Measurements from ENCODE around the gene ERCC1.

ERCC1 gene

DNA sequence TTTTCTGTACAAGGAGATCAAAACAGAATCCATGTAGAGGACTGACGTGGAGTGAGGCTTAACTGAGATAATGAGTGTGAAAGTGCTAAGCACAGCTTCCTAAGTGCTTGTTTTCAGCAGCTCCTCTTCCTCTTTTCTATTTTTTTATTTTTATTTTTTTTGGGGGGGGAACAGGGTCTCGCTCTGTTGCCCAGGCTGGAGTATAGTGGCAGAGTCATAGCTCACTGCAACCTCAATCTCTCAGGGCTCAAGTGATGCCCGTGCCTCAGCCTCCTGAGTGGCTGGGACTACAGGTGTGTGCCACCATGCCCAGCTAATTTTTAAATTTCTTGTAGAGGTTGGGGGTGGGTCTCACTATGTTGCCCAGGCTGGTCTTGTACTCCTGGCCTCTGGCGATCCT, 38.5 kb upstream of the ERCC1 start:
- Histone ChIP-seq H3K4me1 (ENCODE audit: control insufficient read depth in 1 of 2, insufficient read depth in 1 of 2, low read depth in 1 of 2, low read length in 1 of 2) (peaks cover 3 to 4% of the 10 kb centered on the region in 2 experiments), H3K9me3 (no peaks in the 10 kb centered on the region), H3K27me3 (peaks cover 45% of the 10 kb centered on the region), H3K27ac (no peak overlapping the region), H3K4me3 (ENCODE audit: low read depth in 1 of 2, low read length in 1 of 2) (no peak overlapping the region), H3K36me3 (no peaks in the 10 kb centered on the region)
- TF ChIP-seq, protein P1, sequence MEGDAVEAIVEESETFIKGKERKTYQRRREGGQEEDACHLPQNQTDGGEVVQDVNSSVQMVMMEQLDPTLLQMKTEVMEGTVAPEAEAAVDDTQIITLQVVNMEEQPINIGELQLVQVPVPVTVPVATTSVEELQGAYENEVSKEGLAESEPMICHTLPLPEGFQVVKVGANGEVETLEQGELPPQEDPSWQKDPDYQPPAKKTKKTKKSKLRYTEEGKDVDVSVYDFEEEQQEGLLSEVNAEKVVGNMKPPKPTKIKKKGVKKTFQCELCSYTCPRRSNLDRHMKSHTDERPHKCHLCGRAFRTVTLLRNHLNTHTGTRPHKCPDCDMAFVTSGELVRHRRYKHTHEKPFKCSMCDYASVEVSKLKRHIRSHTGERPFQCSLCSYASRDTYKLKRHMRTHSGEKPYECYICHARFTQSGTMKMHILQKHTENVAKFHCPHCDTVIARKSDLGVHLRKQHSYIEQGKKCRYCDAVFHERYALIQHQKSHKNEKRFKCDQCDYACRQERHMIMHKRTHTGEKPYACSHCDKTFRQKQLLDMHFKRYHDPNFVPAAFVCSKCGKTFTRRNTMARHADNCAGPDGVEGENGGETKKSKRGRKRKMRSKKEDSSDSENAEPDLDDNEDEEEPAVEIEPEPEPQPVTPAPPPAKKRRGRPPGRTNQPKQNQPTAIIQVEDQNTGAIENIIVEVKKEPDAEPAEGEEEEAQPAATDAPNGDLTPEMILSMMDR (IDR thresholded peaks at IDR 0.05): no peak

DNA sequence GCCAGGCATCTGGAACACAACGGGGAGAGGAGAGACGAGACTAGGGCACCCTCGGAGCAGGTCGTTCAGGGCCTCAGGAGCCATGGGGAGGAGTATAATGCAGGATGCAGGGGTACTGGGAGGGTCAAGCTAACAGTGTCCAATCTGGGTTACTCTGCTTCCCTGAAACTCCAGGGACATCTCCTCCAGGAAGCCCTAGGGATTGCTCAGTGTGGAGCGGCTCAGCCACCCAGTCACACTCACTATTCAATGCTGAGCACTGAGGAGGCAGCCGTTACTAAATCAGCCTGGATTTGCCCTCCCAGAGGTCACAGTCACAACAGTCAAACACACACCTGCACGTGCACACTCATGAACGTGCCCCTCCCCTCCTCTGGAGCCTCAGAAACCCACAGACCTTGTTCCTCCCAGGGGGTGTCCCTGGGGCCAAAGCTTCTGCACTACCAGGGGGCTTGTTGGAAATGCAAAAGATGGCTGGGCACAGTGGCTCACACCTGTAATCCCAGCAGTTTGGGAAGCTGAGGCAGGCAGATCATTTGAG, 37.2 kb upstream of the ERCC1 start:
- Histone ChIP-seq H3K27ac (no peak overlapping the region), H3K9me3 (no peaks in the 10 kb centered on the region), H3K36me3 (no peaks in the 10 kb centered on the region), H3K4me1 (ENCODE audit: control insufficient read depth in 1 of 2, insufficient read depth in 1 of 2, low read depth in 1 of 2, low read length in 1 of 2) (peaks cover 7 to 9% of the 10 kb centered on the region in 2 experiments), H3K4me3 (ENCODE audit: low read depth in 1 of 2, low read length in 1 of 2) (no peak overlapping the region), H3K27me3 (peaks cover 36% of the 10 kb centered on the region)
- TF ChIP-seq, protein P1 (IDR thresholded peaks at IDR 0.05): no peak

DNA sequence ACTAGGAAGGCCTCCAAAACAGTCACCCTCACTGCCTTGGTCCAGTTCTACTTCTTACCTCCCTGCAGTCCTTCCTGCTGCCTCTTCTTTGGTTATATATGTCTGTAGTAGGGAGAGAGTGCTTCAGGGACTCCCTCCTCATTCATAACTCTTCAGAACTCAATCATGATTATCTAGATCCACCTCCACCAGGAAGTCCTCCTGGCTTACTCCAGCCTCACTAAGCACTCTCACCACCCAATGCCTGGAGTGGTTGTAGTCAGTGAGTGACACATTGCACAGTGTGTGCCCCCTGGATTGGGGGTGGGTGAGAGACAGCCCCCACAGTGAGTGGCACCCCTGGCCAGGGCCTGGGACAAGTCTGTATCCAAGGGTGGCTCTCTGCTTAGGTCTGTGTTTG, 34.1 kb upstream of the ERCC1 start:
- peaks cover 48% of the 10 kb centered on the region for H3K27me3 ChIP-seq
- peaks cover 13% of the 10 kb centered on the region in 2 experiments for H3K4me1 ChIP-seq (ENCODE audit: control insufficient read depth in 1 of 2, insufficient read depth in 1 of 2, low read depth in 1 of 2, low read length in 1 of 2)
- TF ChIP-seq, protein P1 (IDR thresholded peaks at IDR 0.05): no peak
- H3K4me3 ChIP-seq (ENCODE audit: low read depth in 1 of 2, low read length in 1 of 2): no peak overlapping the region
- H3K36me3 ChIP-seq: no peaks in the 10 kb centered on the region
- H3K27ac ChIP-seq: no peak overlapping the region
- H3K9me3 ChIP-seq: no peaks in the 10 kb centered on the region

DNA sequence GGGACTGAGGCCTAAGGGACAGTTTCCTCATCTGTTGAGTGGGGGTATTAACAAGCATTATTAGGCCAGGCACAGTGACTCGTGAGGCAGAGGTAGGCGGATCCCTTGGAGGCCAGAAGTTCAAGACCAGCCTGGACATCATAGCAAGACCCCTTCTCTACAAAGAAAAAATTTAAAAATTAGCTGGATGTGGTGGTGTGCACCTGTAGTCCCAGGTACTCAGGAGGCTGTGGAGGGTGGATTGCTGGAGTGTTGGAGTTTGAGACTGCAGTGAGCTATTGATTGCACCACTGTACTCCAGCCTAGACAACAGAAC, 32.7 kb upstream of the ERCC1 start:
- Histone ChIP-seq H3K4me1 (ENCODE audit: control insufficient read depth in 1 of 2, insufficient read depth in 1 of 2, low read depth in 1 of 2, low read length in 1 of 2) (peaks cover 16% of the 10 kb centered on the region in 2 experiments), H3K9me3 (no peaks in the 10 kb centered on the region), H3K27me3 (peaks cover 56% of the 10 kb centered on the region), H3K36me3 (no peaks in the 10 kb centered on the region), H3K27ac (peak overlapping the region; percentile 64), H3K4me3 (ENCODE audit: low read depth in 1 of 2, low read length in 1 of 2) (peak overlapping the region; percentile 21 to 28)
- TF ChIP-seq, protein P1 (IDR thresholded peaks at IDR 0.05): no peak

DNA sequence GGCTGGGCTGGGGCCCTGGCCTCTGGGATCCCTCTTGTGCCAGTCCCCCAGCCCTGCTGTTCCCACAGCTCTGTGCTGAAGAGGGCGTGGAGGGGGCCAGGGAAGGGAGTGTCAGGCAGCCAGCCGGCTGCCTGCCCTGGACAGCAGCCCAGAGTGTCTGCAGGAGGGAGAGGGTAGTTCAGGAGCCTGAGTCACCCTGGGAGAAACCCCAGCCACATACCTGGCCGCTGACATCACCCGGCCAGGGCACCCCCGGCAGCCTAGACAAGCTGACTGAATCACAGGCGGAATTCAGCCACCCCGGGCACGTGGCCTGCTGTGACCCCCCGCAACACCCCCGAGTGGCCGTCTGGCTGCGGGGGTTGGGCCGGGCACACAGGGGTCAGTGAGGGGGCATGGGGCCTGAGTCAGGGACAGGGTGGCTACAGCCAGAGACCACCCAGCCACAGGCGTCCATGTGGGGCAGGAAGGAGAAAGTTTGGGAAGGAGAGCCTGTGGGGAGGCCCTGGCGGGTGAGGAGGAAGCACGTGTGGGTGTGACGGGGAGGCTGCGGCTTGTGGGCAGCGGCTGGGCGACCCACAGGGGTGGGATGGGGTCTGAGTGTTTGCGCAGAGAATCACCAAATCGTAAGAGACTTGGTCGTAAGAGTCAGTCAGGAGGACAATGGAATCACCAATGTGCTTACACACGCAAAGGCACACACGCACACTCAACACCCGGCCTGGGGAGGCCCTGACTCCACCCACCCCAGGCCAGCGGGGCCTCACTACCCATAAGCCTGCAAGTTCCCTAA, 32.2 kb upstream of the ERCC1 start:
- Histone ChIP-seq H3K4me3 (ENCODE audit: low read depth in 1 of 2, low read length in 1 of 2) (peak overlapping the region; percentile 21 to 28), H3K27ac (peak overlapping the region; percentile 64)

More for the DNA sequence above, 32.2 kb upstream of the ERCC1 start:
- TF ChIP-seq, protein P1 (IDR thresholded peaks at IDR 0.05): peak; percentile 20
- peaks cover 59% of the 10 kb centered on the region for H3K27me3 ChIP-seq
- H3K4me1 ChIP-seq (ENCODE audit: control insufficient read depth in 1 of 2, insufficient read depth in 1 of 2, low read depth in 1 of 2, low read length in 1 of 2): peaks cover 21 to 22% of the 10 kb centered on the region in 2 experiments
- H3K36me3 ChIP-seq: no peaks in the 10 kb centered on the region
- H3K9me3 ChIP-seq: no peaks in the 10 kb centered on the region

All from neutrophil (primary cell).